NCI-H345 (cell line): ENCODE data around the gene SSC4D.

Experiments used
- DNase-seq: peaks from one replicate; lab custom pipeline; 2025; lab: John Stamatoyannopoulos, UW

The SSC4D gene

GRCh38 chr7:76354516-76354915, 55.0 kb downstream of the SSC4D start:
- no peak for DNase-seq

DNA sequence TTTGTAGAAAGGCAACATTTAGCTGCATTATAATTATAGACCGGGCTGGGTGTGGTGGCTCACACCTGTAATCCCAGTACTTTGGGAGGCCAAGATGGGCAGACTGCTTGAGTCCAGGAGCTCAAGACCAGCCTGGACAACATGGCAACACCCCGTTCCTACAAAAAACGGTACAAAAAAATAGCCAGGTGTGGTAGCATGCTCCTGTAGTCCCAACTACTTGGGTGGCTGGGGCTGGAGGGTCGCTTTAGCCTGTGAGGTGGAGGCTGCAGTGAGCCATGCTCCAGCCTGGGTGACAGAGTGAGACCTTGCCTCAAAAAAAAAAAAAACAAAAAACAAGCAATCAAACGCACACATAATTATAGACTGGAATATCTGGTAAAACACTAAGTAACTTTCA, 55.8 kb downstream of the SSC4D start:
- DNase-seq, result no peak

GRCh38 chr7:76352193-76352592, 57.3 kb downstream of the SSC4D start:
- no peak for DNase-seq

GRCh38 chr7:76351372-76351771, 58.1 kb downstream of the SSC4D start:
- DNase-seq, result no peak

DNA sequence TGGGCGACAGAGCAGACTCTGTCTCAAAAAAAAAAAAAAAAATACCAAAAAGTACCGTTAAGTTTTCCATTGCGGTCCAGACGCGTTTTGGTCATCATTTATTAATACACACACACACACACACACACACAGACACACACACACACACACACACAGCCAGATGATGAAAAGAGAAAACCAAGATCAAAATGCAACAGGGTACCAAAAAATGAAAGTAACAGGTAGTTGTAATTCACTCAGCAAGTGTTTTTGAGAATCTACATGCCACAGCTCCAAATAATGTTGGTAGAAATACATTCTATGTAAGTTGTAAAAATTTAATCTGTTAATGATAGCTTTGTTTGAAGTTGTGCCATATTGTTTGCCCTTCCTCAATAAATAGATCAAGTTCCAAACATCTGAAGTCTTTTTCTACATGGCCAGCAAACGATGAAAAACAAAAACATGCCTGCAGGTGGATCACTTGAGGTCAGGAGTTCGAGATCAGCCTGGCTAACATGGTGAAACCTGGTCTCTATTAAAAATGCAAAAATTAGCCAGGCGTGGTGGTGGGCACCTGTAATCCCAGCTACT, 60.1 kb downstream of the SSC4D start:
- no peak for DNase-seq

- DNase-seq, result no peak
These were observed 61.8 kb downstream of the SSC4D start for GRCh38 chr7:76347710-76348109.

DNA sequence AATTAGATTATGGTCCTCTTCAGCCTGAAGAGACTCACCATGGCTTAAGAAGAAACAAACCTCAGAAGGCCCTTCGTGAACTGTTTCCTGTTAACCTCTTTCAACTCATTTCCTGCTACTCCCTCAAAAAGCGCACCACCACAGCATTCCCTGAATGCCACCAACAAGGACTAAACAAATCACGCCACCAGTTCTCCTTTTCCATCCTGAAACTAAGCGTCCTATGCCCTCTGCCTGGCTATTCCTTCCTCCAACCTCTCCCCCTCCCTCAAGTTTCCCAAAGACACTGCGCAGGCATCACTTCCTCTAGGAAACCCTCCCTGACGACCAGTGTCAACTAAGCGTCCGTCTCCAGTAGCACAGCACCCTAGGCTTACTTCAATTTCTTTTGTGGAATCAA, 62.7 kb downstream of the SSC4D start:
- DNase-seq, result no peak

GRCh38 chr7:76346097-76346496, 63.4 kb downstream of the SSC4D start:
- no peak for DNase-seq

- DNase-seq, result no peak
These were observed 65.6 kb downstream of the SSC4D start for GRCh38 chr7:76343931-76344321.

DNA sequence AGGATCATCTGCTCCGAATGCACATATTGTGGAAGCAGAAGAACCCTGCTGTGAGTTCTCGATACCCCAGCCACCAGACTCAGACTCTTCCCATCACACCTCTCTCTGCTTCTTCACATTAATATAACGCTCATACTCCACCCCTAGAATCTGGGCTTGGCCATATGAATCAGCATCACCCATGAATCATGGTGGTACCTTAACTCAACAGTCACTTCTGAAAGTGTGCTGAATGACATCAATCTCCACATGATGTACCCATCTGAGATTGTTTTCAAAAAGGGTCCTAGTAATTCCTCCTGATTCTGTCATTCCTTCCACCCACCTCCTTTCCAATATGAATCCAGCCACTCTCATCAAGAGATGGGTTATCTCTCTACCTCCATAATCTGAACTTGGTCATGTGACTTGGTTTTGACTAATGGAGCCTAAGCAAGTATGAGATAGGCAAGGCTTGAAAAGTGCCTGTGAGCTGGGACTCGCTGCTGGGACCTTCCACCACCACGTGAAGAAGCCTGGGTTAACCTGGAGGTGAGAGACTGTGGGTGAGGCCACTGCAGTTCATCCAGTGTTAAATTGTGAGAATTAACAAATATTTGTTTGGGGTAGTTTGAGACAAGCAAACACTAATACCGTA, 66.1 kb downstream of the SSC4D start:
- no peak for DNase-seq

DNA sequence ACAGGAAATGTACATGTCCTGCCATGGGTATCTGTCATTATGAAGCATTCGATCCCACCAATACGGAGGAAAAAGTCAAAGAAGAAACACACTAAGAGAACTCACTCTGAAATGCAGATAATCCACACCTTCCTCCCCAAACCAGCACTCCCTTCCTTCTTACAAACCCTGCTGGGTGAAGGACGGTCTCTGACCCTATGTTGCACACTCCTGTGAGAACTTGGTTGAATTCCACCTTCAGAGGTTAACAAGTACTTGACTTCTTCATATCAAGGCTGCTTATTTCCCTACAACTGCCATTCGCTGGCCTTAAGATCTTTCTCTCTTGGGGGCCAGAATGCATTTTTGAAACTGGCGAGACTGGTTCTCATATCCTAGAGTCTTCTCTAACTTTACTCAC, 67.3 kb downstream of the SSC4D start:
- no peak for DNase-seq

DNA sequence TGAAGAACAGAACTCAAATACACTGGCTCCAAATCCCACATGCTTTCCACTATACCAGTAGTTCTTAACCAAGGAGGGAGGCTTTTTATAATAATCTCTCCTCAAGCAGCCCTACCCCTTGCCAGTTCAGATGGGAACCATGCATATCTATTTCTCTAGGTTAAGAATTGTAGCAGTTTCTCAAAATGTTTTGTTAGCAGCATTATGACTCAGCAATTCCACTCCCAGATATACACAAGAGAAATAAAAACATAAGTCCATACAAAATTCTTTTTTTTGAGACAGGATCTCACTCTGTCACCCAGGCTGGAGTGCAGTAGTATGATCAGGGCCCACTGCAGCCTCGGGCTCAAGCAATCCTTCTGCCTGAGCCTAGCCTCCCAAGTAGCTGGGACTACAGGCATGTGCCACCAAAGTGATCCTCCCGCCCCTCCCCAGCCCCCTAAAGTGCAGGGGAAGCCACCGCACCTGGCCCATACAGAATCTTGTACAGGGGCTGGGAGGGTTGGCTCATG, 68.8 kb downstream of the SSC4D start:
- DNase-seq, result no peak
